GM19351 (cell line): ENCODE data around the gene CPNE4.

Experiments
- ATAC-seq: cut with Tn5 transposase; IDR thresholded peaks from one replicate; pipeline ENCODE4 v1.9.1; 2021; ENCODE audit warnings: mild to moderate bottlenecking, moderate library complexity; ENCODE audit not compliant: unreplicated experiment

The CPNE4 gene

DNA sequence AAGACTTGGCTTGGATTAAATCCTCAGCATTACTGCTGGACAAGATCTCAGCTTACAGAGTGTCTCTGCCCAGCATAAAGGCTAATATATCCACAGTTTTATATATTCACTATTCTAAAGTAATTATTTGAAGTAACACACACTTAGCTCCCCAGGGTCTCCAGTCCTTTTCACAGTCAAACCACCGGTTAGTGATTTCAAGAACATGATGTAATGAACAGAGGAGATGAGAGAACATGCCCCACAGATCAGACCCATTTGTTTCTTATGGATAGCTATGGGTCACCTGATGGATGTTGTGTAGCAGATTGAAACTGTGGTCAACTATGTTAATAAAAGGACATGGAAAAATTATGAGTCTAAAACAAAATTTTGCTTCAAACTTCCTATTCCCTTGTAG, 487.2 kb downstream of the CPNE4 start:
- no peak for ATAC-seq

DNA sequence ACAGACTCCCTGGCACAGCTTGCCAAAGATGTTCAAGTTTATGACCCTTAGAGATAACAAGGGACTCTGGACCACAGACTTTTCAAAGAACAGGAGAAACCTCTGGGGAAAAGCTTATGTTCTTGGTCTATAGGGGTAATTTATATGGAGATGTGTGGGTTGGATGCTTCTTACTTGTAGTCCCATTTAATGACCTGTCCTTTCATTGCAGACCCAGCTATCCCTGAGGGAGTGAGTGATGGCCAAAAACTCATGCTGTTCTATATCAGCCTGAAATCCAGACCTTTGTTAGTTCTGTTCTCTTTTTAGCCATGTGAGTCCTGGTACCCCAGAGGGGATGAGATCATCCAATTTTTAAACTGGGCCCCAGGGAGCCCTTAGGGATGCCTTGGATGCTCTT, 488.4 kb downstream of the CPNE4 start:
- ATAC-seq = no peak

GRCh38 chr3:131544557-131544956, 490.3 kb downstream of the CPNE4 start:
- ATAC-seq = no peak

DNA sequence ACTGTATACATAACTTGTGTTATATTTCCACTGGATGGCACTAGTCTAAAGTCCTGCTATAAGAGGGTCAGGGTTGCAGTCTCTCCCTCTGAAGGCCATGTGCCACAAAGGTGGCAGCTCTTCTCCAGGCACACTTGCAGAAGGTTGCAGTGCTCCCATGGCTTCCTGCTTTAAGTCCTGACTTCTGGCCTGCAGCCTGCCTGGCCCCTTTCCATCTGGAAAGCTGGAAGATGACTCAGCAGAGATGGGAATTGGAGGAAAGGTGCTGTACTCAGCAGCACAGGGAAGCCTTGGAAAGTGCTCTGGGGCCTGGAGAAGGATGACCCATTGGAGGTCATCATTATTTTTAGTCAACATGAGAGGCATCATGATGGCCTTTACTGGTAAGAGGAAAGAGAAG, 491.1 kb downstream of the CPNE4 start:
- no peak for ATAC-seq

DNA sequence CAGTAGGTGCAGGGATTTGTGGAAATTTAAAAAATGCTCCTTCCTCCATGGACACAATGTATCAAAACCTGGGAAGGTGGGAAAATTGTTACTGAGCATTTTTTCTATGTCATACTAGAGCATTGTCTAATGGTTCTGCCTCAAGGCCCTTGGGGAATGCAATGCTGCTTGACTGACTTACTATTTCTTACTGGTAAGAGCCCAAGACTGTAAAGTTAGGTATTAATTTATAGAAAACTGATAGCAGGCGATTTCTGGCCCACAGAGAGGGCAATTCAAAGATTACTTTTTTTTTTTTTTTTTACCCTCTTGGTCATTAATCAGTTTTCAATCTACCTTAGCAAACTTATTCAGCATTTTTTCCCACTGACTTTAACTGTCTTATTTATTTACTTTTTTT, 493.5 kb downstream of the CPNE4 start:
- ATAC-seq = no peak

DNA sequence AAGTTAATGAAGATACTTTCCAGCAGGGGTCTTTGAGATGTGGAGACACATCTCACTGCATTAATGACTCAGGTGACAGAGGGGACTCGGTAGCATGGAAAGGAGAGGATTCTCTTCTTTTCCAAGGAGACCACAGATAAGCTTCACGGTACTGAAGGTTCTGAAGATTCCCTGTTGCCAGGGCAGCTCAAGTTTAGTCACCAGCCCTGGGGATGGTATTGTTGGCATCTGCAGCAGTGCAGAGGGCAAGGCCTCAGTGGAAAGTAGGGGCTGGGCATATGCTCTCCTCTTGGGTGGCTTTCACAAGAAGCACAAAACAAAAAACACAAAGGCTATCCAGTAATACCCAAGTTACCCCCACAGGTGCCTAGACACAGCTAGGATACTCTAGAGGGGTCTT, 494.0 kb downstream of the CPNE4 start:
- ATAC-seq = no peak

GRCh38 chr3:131540143-131540542, 494.7 kb downstream of the CPNE4 start:
- ATAC-seq = no peak

DNA sequence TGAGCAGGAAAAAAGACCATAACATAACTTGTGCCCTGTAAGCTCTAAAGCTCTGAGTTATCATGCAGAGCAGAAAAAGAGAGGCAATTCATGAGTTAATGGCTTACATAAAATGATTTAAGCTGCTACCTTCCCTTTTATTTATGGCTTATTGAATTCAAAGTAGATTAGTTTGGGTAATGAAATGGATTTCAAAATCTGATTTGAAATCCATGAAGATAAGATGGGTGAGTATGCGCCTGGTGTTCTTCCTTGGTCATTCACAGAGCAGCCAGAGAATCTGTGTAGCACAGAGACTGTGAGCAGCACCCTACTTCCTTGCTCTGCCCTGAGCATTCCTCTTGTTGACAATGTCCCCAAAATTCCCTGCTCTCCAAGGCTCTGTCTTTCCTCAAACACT, 495.8 kb downstream of the CPNE4 start:
- ATAC-seq = no peak

- no peak for ATAC-seq
Observed at GRCh38 chr3:131537531-131537930, 497.3 kb downstream of the CPNE4 start.

- no peak for ATAC-seq
Observed at GRCh38 chr3:131535596-131535995, 499.2 kb downstream of the CPNE4 start.

DNA sequence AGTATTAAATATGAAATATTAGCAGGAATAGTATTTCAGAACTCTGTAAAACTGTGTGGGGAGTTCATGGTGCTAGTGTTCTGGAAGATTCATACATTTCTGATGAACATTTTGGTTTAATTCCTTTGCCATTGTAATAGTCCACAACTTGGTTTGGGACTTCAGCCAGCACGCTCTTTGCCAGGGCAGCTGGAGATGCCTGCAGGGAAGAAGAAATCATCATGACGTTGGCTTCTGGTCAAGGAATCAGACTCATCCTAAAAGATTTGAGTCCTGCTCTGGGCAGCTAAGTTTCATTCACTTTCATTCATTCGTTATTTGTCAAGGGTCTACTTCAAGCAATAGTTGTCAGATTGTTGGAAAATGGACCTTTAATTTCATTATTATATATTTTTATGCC, 499.7 kb downstream of the CPNE4 start:
- ATAC-seq = no peak

GRCh38 chr3:131532645-131533044, 502.2 kb downstream of the CPNE4 start:
- ATAC-seq = no peak

- ATAC-seq = no peak
Observed at GRCh38 chr3:131530843-131531242, 504.0 kb downstream of the CPNE4 start.

DNA sequence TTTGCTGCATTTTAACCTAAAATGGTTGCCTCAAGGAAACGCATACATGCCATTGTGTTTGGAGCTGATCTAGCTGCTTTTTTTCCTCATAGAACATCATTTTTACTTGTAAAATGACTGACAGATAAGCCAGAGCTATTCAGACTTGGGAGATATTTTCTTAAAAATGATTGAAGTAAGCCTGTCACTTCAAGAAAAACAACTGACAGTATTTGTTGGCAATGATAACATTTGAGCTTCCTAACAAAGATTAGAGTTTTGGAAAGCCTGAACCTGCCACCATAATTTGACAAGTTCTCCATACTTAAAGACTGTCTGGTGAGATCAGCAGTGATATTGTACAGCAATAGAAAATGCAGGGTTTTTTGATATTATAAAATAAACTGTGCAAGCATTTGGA, 504.4 kb downstream of the CPNE4 start:
- no peak for ATAC-seq

GRCh38 chr3:131526801-131527347, 507.9 kb downstream of the CPNE4 start:
- no peak for ATAC-seq

DNA sequence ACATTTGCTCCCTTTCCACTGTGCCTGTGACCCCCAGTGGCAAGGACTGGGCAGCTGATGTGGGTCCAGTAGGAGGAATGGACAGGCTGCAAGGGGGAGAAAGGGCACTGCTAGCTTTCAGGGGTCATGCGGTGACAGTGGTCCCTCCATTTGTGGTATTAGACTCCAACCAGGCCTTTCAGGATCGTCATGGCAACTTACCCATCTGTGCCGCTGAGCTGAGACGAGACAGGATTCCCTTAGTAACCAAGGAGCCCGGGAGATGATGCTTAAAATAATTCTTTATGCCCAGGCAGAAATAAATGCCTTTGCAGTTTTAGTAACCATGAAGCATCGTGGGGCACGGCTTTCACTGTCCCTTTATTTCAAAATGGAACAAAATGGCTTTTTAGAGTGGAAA, 516.1 kb downstream of the CPNE4 start:
- no peak for ATAC-seq

- ATAC-seq = no peak
Observed at GRCh38 chr3:131505421-131505820, 529.4 kb downstream of the CPNE4 start.

DNA sequence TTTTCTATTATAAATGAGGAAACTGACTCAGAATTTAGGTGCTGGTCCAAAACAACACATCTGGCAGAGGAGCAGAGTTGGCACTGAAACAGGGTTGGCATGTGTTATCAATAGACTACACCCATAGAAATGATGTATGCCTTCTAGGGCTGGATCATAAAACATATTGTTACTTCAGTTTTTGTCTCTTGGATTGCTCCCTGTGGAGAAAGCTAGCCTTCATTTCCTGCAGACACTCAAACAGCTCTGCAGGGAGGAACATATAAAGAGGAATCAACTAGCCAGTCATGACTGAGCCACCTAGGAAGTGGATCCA, 531.5 kb downstream of the CPNE4 start:
- ATAC-seq = no peak

- peak; percentile 97 for ATAC-seq
Observed at GRCh38 chr3:131502530-131503319, 532.1 kb downstream of the CPNE4 start, which contains the start of gene MRPL3. Gene MRPL3 (minus strand): TSS chr3:131502971. CDS start chr3:131502821, 150 bp downstream.

DNA sequence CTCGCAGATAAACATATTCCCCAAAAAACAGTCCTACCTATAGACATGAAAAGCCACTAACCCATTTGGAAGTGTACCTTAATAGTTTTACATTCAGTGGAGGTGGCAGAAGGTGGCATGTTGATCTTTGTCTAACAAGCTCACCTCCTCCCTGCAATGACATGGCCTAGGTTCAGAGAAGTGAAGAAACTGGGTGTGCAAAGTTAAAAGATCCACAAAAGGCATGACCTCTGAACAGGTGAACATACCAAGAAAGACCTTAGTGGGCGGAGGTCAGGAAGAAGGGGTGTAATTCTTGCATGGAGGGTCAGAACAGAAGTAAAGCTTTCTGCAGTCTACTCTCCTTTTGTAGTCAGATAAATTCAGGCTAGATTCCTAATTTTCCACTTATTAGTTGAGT, 532.9 kb downstream of the CPNE4 start:
- no peak for ATAC-seq

DNA sequence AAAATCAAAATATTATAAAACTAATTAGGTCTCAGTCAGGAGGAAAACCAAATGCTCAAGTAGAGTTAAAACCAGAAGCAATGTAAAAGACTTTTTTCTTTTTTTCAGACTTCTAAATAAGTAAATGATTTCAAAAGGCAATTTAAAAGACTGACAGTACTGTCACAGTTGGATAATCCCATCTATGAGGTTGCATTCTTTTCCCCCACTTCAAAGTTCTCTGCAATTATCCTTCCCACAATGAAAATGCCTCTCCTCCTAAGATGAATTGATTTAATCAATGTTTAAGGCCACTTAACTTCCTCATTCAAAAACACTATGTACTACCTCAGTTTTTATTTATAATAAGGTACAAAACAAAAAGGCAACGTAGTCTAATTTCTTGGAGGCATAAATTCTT, 540.1 kb downstream of the CPNE4 start:
- ATAC-seq = no peak

- no peak for ATAC-seq
Observed at GRCh38 chr3:131491775-131492174, 543.0 kb downstream of the CPNE4 start.

DNA sequence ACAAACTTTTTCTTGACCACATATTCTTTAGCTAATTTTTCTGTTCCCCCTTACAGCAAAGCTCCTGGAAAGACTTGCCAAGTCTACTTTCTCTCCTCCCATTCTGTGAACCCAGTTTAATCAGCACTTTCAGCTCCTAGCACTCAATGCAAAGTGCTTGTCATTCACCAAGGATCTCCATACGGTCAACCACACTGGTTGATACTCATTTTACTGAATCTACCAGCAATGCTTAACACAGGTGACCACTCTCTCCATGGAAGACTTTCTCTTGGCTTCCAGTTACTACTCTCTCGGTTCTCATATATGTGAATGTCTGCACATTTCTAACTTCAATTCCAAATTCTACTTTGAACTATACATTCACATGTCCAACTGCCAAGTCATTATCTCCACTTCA, 543.7 kb downstream of the CPNE4 start:
- no peak for ATAC-seq
